Measurements from ENCODE around the gene DNAH10. TPM values are rescaled to one million over a fixed set of nuclear protein-coding genes. Genes with fewer than 3 reads are reported as not detected.

Gene DNAH10
- total and polyA plus RNA-seq, 2 experiments from 2014 or later, result 0.22 to 0.60 TPM

DNA sequence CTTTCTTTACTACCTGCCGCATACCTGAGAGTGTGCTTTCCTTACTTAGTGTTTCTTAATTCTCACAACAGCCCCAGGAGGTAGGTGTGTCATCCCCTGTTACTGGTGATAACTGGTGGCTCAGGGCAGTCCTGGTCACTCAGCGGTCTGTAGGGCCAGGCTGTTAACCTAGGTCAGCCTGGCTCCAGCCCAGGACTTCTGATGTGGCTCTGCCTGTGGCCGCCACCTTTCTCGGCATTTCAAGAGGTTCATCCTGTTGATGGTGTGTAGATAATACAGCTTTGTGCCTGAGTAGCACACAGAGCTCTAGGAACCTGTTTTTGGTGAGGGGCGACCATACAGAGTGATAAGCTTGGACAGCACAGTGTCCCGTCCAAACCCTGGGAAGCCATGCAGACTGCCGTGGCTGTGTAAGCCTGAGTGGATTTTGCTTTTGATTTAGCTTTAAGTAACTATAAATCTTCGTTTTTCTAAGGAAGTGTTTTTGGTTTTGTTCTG lies 11.9 kb upstream of the DNAH10 start:
- Histone ChIP-seq H3K27ac (no peak overlapping the region), H3K4me2 (no peak overlapping the region), H3K79me2 (no peaks in the 10 kb centered on the region), H3K9me3 (ENCODE audit: low read depth) (no peaks in the 10 kb centered on the region), H2AFZ (no peak overlapping the region), H3K27me3 (no peaks in the 10 kb centered on the region), H3K4me1 (ENCODE audit: insufficient read depth) (no peaks in the 10 kb centered on the region), H3K4me3 (no peak overlapping the region), H3K36me3 (replicated peaks; ENCODE audit: insufficient read depth, low read depth) (no peaks in the 10 kb centered on the region), H3K9me2 (replicated peaks; ENCODE audit: insufficient read depth) (no peaks in the 10 kb centered on the region), H4K20me1 (ENCODE audit: insufficient read depth, poor library complexity, severe bottlenecking) (no peaks in the 10 kb centered on the region)
- TF ChIP-seq, protein P1, sequence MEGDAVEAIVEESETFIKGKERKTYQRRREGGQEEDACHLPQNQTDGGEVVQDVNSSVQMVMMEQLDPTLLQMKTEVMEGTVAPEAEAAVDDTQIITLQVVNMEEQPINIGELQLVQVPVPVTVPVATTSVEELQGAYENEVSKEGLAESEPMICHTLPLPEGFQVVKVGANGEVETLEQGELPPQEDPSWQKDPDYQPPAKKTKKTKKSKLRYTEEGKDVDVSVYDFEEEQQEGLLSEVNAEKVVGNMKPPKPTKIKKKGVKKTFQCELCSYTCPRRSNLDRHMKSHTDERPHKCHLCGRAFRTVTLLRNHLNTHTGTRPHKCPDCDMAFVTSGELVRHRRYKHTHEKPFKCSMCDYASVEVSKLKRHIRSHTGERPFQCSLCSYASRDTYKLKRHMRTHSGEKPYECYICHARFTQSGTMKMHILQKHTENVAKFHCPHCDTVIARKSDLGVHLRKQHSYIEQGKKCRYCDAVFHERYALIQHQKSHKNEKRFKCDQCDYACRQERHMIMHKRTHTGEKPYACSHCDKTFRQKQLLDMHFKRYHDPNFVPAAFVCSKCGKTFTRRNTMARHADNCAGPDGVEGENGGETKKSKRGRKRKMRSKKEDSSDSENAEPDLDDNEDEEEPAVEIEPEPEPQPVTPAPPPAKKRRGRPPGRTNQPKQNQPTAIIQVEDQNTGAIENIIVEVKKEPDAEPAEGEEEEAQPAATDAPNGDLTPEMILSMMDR (IDR thresholded peaks at IDR 0.05; ENCODE audit: poor library complexity), result no peak
- TF ChIP-seq EZH2phosphoT487 (IDR thresholded peaks at IDR 0.05; ENCODE audit: low read depth, severe bottlenecking, unreplicated experiment) (no peak), EZH2 (IDR thresholded peaks at IDR 0.05; ENCODE audit: borderline replicate concordance) (no peak)
- 95% methylated on average over 8 of the region's 8 CpGs for WGBS (ENCODE audit: low lambda C conversion rate, missing lambda C conversion rate)
- DNase-seq (ENCODE audit: low spot score), result no peak

GRCh38 chr12:123752046-123752445 lies 10.1 kb upstream of the DNAH10 start:
- no peaks in the 10 kb centered on the region for H3K36me3 ChIP-seq (replicated peaks; ENCODE audit: insufficient read depth, low read depth)

GRCh38 chr12:123754041-123754772 lies 7.9 kb upstream of the DNAH10 start:
- H3K36me3 ChIP-seq (replicated peaks; ENCODE audit: insufficient read depth, low read depth), result no peaks in the 10 kb centered on the region
- no peaks in the 10 kb centered on the region for H3K79me2 ChIP-seq
- no peak overlapping the region for H3K4me3 ChIP-seq
- TF ChIP-seq, protein P1 (IDR thresholded peaks at IDR 0.05; ENCODE audit: poor library complexity), result no peak
- no peak for TF ChIP-seq EZH2 (IDR thresholded peaks at IDR 0.05; ENCODE audit: borderline replicate concordance)
- TF ChIP-seq EZH2phosphoT487 (IDR thresholded peaks at IDR 0.05; ENCODE audit: low read depth, severe bottlenecking, unreplicated experiment), result no peak
- no peaks in the 10 kb centered on the region for H4K20me1 ChIP-seq (ENCODE audit: insufficient read depth, poor library complexity, severe bottlenecking)
- no peaks in the 10 kb centered on the region for H3K4me1 ChIP-seq (ENCODE audit: insufficient read depth)
- no peak overlapping the region for H3K4me2 ChIP-seq
- no peaks in the 10 kb centered on the region for H3K9me2 ChIP-seq (replicated peaks; ENCODE audit: insufficient read depth)
- WGBS (ENCODE audit: low lambda C conversion rate, missing lambda C conversion rate), result 98% methylated on average over 12 of the region's 12 CpGs
- no peaks in the 10 kb centered on the region for H3K27me3 ChIP-seq
- DNase-seq (ENCODE audit: low spot score), result no peak
- no peak overlapping the region for H3K27ac ChIP-seq
- H3K9me3 ChIP-seq (ENCODE audit: low read depth), result no peaks in the 10 kb centered on the region
- no peak overlapping the region for H2AFZ ChIP-seq

More at GRCh38 chr12:123752046-123752445, 10.1 kb upstream of the DNAH10 start:
- H3K9me3 ChIP-seq (ENCODE audit: low read depth), result no peaks in the 10 kb centered on the region
- no peak overlapping the region for H3K4me3 ChIP-seq
- H3K4me1 ChIP-seq (ENCODE audit: insufficient read depth), result no peaks in the 10 kb centered on the region
- no peak overlapping the region for H2AFZ ChIP-seq
- DNase-seq (ENCODE audit: low spot score), result no peak
- no peak overlapping the region for H3K27ac ChIP-seq
- no peaks in the 10 kb centered on the region for H3K9me2 ChIP-seq (replicated peaks; ENCODE audit: insufficient read depth)
- H3K4me2 ChIP-seq, result no peak overlapping the region
- H3K79me2 ChIP-seq, result no peaks in the 10 kb centered on the region
- H3K27me3 ChIP-seq, result no peaks in the 10 kb centered on the region
- 94% methylated on average over 3 of the region's 3 CpGs for WGBS (ENCODE audit: low lambda C conversion rate, missing lambda C conversion rate)
- no peaks in the 10 kb centered on the region for H4K20me1 ChIP-seq (ENCODE audit: insufficient read depth, poor library complexity, severe bottlenecking)
- TF ChIP-seq, protein P1 (IDR thresholded peaks at IDR 0.05; ENCODE audit: poor library complexity), result no peak
- TF ChIP-seq EZH2 (IDR thresholded peaks at IDR 0.05; ENCODE audit: borderline replicate concordance) (no peak), EZH2phosphoT487 (IDR thresholded peaks at IDR 0.05; ENCODE audit: low read depth, severe bottlenecking, unreplicated experiment) (no peak)
